ENCODE data around the gene SRXN1.
A peak's percentile ranks its signal among the peaks of the same experiment; 100 is the strongest.

Gene SRXN1

GRCh38 chr20:675453-676314 is 22.7 kb upstream of the SRXN1 start, which contains the start of gene SCRT2:
SCRT2 (minus strand) TSS chr20:675802; CDS start chr20:675601, 201 bp downstream.
- DNase-seq (ENCODE audit: low read depth in 2 of 2) = peak; percentile 44 to 57

- DNase-seq (ENCODE audit: low read depth in 2 of 2) = no peak
Measured at GRCh38 chr20:675033-675452, 22.0 kb upstream of the SRXN1 start.

DNA sequence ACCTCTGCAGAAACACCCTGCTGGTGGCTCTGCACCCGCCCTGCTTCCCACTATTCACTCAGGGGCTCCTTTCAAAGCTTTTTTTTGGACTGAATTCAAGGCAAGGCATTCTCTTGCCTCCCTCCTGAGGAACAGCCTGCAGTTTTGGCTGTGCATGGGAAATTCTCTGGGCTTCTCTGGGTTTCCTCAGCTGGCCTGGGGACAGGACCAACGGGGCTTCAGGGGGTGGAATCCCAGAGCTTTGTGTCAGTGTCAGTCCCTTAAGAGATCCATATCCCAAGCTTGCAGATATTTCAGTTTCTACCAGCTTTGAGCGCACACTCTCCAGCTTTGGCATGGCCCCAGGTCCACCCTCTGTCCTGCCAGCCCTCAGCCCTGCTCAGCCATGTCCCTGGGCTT is 20.6 kb upstream of the SRXN1 start:
- no peak for DNase-seq (ENCODE audit: low read depth in 2 of 2)

DNA sequence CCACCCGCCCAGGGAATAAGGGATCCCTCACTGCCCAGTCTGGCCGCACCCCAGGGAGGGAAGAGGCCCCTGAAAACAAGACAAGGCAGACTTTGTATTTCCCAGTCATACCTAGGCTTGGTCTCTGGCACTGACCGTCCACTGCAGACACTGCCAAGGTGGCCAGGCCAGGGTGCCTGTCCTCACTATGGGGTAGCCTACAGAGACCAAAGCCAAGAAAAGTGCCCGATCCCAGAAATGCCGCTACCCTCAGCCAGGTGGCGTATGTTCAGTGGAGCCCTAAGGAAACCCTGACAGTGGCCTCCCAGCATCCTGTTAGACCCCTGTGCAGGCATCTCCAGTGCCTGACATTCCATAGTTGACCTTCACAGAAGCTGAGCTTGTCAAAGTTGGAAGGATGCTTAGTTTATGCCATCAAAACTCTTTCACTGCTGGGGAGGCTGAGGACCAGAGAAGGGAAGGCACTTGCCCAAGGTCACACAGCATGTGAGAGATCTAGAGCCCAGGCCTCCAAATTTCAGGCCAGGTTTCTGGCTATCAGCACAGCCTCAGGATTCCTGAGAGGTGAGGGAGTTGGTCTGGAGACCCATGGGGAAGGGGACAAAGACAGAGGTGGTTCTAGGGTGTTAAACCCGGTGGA is 20.1 kb upstream of the SRXN1 start:
- no peak for DNase-seq (ENCODE audit: low read depth in 2 of 2)

- DNase-seq (ENCODE audit: low read depth in 2 of 2) = no peak
Measured at GRCh38 chr20:671252-672030, 18.4 kb upstream of the SRXN1 start.

- no peak for DNase-seq (ENCODE audit: low read depth in 2 of 2)
Measured at GRCh38 chr20:669573-669972, 16.6 kb upstream of the SRXN1 start.

GRCh38 chr20:668638-669037 is 15.6 kb upstream of the SRXN1 start:
- DNase-seq (ENCODE audit: low read depth in 2 of 2) = no peak

GRCh38 chr20:668050-668449 is 15.1 kb upstream of the SRXN1 start:
- no peak for DNase-seq (ENCODE audit: low read depth in 2 of 2)

DNA sequence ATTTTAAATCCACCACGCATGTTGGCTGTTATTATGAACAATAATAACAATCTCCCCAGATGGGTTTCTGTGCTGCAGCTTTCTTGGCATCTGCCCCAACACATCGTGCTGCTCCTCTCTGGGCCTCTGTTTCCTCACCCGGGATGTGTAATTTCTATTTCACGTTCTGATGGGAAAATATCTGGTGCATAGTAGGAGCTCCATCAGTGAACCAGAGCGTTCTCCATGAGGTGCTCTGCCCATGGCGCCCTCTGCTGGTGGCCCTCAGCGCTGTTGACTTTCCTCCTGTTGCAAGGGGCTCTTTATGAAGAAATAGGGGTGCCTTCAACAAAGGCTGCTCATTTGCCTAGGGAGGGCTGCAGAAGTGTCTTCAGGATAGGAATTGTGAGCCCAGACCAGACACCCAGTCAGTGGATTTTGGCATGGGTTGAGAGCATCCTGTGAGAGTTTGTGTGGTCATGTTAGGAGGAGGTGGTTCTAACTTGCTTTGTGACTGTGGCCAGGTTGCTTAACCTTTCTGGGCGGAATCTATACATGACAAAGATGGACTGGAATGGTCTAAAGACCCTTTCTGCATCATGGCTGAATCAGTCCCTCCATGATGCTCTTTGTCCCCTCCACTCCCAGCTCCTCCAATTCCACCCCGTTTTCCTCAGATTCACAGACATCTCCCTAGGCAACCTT is 14.5 kb upstream of the SRXN1 start:
- peak; percentile 49 to 59 for DNase-seq (ENCODE audit: low read depth in 2 of 2)

- DNase-seq (ENCODE audit: low read depth in 2 of 2) = no peak
Measured at GRCh38 chr20:666877-667276, 13.9 kb upstream of the SRXN1 start.

- no peak for DNase-seq (ENCODE audit: low read depth in 2 of 2)
Measured at GRCh38 chr20:665276-665675, 12.3 kb upstream of the SRXN1 start.

DNA sequence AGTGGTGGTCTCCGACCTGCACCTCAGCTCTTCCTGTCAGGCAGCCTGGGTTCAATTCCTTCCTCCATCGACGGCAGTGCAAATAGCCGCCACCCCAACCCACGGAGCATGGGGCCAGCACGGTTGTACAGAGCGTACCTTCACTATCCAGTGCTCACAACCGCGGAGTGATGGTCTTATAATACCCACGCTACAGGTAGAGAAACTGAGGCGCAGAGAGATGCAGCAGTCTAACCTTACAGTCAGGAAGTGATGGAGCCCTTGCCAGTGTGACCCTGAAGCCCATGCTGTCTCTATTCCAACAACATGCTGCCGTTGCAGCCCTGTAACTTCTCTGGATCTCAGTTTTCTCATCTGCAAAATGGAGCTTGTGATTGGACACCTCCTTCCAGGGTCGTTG is 11.6 kb upstream of the SRXN1 start:
- DNase-seq (ENCODE audit: low read depth in 2 of 2) = no peak

DNA sequence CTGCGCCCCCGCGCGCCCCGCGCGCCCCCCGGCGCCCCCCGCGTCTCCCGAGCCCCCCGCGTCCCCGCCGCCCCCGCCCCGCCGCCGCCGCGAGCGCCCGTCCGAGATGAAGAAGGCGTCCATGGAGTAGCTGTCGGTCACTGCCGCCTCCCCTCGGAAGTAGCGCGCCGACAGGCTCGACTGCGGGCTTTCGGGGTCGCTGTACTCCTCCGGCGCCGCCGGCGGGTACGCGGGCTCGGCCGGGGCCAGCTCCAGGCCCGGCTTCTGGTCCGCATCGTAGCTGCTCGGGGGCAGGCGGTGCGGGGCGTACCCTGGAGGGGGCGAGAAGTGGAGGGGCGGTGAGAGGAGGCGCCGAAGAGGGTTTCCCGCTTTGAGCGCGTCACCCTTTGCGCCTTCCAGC is 11.2 kb upstream of the SRXN1 start:
- DNase-seq (ENCODE audit: low read depth in 2 of 2) = no peak

DNA sequence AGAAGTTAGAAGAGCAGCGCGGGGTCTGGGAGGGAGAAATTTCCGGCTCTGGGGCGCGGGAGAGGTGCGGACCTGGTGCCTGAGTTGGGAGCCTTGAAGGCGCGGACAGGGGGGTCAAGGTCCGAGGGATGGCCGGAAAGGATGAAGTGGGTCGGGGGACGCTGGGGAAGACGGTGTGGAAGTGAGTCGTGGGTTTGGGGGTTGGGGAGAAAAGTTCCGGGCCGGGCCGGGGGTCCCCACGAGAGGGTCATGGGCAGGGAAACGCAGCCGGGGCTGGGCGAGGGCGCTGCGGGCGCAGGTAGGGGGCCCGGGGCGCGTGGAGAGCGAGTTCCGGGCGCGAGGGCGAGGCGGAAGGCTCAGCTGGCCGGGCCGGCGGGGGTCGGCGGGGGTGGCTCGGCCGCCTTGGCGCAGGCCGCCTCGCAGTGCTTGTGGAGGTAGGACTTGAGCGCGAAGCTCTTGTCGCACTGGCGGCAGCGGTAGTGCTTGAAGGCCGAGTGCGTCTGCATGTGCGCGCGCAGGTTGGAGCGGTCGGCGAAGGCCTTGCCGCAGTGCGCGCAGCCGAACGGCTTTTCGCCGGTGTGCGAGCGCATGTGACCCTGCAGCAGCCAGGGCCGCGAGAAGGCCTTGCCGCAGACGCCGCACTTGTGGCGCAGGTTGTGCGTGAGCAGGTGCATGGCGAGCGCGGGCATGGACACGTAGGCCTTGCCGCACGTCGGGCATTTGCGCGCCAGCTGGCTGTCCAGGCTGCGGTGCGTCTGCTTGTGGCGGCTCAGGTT is 10.5 kb upstream of the SRXN1 start:
- peak in 1 of 2 donors; percentile 17 for DNase-seq (ENCODE audit: low read depth in 2 of 2)

- no peak for DNase-seq (ENCODE audit: low read depth in 2 of 2)
Measured at GRCh38 chr20:662277-663192, 9.5 kb upstream of the SRXN1 start.

DNA sequence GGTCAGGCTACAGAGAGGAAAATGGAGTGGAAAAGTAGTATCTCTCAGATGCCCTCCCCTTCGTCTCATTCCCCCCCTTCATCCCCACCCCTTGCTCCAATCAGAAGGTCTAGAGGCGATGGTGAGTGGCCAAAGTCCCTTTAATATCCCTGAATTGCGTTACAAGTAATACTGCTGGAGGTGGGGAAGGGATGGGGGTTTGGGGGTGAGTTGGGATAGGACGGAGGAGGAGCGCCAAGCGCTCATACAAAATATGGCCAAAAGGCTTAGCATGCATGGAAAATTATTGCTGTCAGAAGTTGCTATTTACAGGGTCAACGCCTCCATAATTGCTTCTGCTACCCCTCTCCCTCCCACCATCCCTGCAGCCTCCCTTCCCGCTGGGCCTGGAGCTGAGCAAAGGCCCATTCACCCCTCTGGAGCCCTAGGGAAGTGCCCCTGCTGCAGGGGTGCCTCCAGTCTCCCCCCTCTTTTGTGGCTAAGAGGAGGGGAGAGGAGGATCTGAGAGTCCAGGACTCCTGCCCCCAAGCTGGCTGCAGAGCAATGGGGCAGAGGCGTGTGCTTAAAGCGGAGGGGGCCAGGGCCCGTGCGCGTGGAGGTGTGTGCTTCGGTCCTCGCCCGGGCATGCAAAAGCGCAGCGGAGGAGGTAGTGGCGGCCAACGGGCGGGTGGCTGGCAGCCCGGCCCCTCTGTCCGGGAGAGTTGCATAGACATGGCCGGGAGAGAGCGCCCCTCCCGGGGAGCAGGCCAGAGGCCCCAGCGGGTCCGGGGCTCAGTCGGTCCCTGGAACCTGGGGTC is 8.7 kb upstream of the SRXN1 start:
- no peak for DNase-seq (ENCODE audit: low read depth in 2 of 2)

- DNase-seq (ENCODE audit: low read depth in 2 of 2) = no peak
Measured at GRCh38 chr20:658731-659291, 5.8 kb upstream of the SRXN1 start.

- no peak for DNase-seq (ENCODE audit: low read depth in 2 of 2)
Measured at GRCh38 chr20:658202-658601, 5.2 kb upstream of the SRXN1 start.

Data from stimulated activated CD8-positive, alpha-beta memory T cell treated with anti-CD3 and anti-CD28 coated beads, Interleukin-2, amount 100 ng/mL, for 48 hours (primary cell).